Stimulated activated CD4-positive, alpha-beta T cell treated with anti-CD3 and anti-CD28 coated beads, Interleukin-2, amount 100 ng/mL, for 4 hours (primary cell): ENCODE data around the gene TNKS1BP1.

Experiments
- DNase-seq: peaks from one replicate; pipeline ENCODE4 v3.0.0-alpha.2; 2020; ENCODE audit warnings: low read depth

Gene TNKS1BP1

DNA sequence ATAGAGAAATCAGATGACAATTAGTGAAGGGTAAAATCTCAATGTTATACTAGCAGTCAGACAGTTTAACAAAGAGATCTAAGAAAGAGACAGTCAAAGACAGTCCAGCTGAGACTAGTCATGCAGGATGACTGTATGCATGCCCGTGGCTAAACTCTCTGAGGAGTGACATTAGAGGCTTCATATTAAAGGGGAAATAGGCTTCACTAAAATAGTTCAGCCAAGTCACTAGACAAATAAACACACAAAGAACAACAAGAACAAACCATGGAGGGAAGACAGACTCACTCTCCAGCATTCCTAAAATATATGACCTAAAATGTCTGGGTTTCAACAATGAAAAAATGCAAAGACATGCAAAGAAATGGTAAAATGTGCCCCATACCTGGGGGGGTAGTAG is 69.1 kb downstream of the TNKS1BP1 start:
- DNase-seq = no peak

DNA sequence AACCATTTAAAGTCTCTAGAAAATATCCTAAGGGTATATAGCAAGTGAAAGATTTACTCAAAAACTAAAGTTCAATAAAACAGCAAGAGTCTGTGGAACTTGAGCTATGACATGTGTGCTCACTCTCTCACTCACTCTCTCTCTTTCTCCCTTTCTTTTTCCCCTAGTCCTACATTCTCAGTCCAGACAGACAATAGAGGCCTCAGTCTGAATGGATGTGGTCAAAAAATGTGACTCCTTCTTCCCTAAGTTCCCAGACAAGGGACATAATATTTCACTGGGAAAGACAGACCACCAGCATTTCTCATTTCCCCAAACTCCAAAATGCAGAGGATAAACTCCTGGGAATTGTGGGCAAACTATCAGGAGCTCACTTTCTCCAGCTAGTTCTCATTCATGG is 70.1 kb downstream of the TNKS1BP1 start:
- DNase-seq = no peak

DNA sequence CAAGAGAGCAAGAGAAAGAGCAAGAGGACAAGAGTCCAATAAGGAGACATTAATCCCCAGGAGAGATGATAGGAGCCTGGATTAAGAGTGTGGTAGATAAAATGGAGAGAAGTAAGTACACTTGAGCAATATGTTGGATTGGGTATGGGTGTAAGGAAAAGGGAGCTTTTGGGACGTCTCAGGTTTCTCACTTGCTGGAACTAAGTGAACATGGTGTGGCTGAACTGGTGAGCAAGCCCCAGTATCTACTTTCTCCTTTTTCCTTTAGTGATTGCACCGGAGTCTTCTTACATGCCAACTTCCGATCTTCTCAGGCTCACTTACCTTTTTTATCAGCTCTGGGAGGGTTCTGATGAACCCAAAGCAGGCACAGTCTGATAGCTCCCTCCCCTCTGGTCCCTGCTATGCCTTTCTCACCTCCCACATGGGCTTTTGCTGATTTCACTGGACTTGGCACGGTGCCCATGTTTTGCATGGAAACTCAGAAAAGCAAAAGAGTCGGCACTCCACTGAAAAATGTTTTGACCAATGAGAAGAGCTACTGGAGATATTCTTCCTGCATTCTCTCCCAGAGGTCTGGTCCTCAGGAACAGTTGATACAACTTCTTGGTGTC is 73.2 kb downstream of the TNKS1BP1 start:
- DNase-seq = no peak

DNA sequence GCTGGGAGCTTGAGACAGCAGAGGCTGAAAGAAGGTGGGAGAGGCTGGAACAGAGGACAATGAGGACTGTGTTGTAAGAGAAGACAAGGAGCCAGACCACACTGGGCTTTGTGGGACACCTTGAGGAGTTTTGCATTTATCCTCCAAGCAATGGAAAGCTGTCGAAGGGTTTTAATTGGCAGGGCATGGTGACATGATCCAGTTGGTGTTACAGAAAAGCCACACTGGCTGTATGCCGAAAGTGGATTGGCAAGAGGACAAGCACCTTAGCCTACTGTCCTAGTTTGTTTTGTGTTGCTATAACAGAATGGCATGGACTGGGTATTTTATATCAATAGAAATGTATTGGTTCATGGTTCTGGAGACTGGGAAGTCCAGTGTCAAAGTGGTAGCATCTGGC is 73.7 kb downstream of the TNKS1BP1 start:
- DNase-seq = no peak
